ENCODE measurements around the gene TGFBR3.

- no peak for TF ChIP-seq CTCF (IDR thresholded peaks at IDR 0.05)
- TF ChIP-seq POLR2A (IDR thresholded peaks at IDR 0.05) = no peak
Observed at GRCh38 chr1:91700771-91701471, 185.0 kb downstream of the TGFBR3 start.

Data from Peyer's patch (tissue), 4 donors.